H1 (cell line): Measurements from ENCODE around the gene RHOT1. TPM values are rescaled to one million over a fixed set of nuclear protein-coding genes. Genes with fewer than 3 reads are reported as not detected.

Experiments used
- CTCF ChIA-PET: fragments of 300-600 bp; sonication (Branson Sonifier 250); formaldehyde crosslinking; loops from one replicate; lab custom pipeline; 2021; ENCODE audit not compliant: partially characterized antibody; lab: Charles Lee
- POLR2A ChIA-PET: fragments of 300-600 bp; sonication (Branson Sonifier 250); formaldehyde crosslinking; loops from one replicate; lab custom pipeline; 2021; ENCODE audit warnings: inconsistent platforms; ENCODE audit not compliant: partially characterized antibody; lab: Charles Lee
- DNase-seq, 2 experiments: peaks; one replicate each; pipeline versions ENCODE4 v3.0.0 to v3.0.0-alpha.2; 2010 to 2022; ENCODE audit warnings: low spot score in 2 of 2, low read depth in 1 of 2, mixed read lengths in 1 of 2
- FAIRE-seq: peaks from 2 replicates; lab custom pipeline; 2011; peaks lifted over from hg19 to GRCh38; lab: Jason Lieb, UNC
- H2AFZ ChIP-seq: 2 replicates; pipeline ENCODE4 v1.8.1; 2012; ENCODE audit warnings: low read length, inconsistent platforms
- H2AK5ac ChIP-seq: 2 replicates; pipeline ENCODE4 v1.6.1; 2013; ENCODE audit warnings: low read depth, low read length
- H2BK120ac ChIP-seq: replicated peaks from 2 replicates; pipeline ENCODE3; 2013; ENCODE audit warnings: low read depth, low read length, inconsistent platforms
- H2BK12ac ChIP-seq: 2 replicates; pipeline ENCODE4 v1.6.1; 2013; ENCODE audit warnings: low read depth, low read length
- H2BK15ac ChIP-seq: 2 replicates; pipeline ENCODE4 v1.6.1; 2013; ENCODE audit warnings: low read length
- H2BK20ac ChIP-seq: 2 replicates; pipeline ENCODE4 v1.6.1; 2013; ENCODE audit warnings: low read length
- H2BK5ac ChIP-seq: 2 replicates; pipeline ENCODE4 v1.6.1; 2013; ENCODE audit warnings: low read depth, low read length
- H3K14ac ChIP-seq: 2 replicates; pipeline ENCODE4 v1.6.1; 2013; ENCODE audit warnings: inconsistent platforms; ENCODE audit not compliant: insufficient read length
- H3K18ac ChIP-seq: 2 replicates; pipeline ENCODE4 v1.6.1; 2013; ENCODE audit warnings: low read length; ENCODE audit errors: extremely low read depth
- H3K23ac ChIP-seq: 2 replicates; pipeline ENCODE4 v1.6.1; 2013; ENCODE audit warnings: inconsistent platforms; ENCODE audit not compliant: insufficient read length
- H3K23me2 ChIP-seq: 2 replicates; pipeline ENCODE4 v1.6.1; 2013; ENCODE audit warnings: low read depth, low read length
- H3K27ac ChIP-seq: 2 replicates; pipeline ENCODE4 v1.6.1; 2011; ENCODE audit warnings: low read depth, low read length, inconsistent platforms
- H3K27me3 ChIP-seq, 4 experiments: replicated peaks in 1 of 4; 1 replicate in 1 of 4; 2 replicates in 3 of 4; pipeline versions ENCODE4 v1.6.1 to v1.8.1; 2011 to 2013; ENCODE audit warnings: low read length in 3 of 4, mild to moderate bottlenecking in 3 of 4, inconsistent platforms in 2 of 4, mixed read lengths in 2 of 4, moderate library complexity in 1 of 4; ENCODE audit not compliant: control insufficient read depth in 3 of 4, insufficient read depth in 3 of 4; ENCODE audit errors: extremely low read depth in 1 of 4
- H3K36me3 ChIP-seq, 4 experiments: 2 replicates each; pipeline versions ENCODE4 v1.6.1 to v1.8.1; 2011 to 2013; ENCODE audit warnings: mild to moderate bottlenecking in 4 of 4, low read length in 3 of 4, moderate library complexity in 2 of 4, control low read depth in 1 of 4, inconsistent platforms in 1 of 4; ENCODE audit not compliant: insufficient read depth in 4 of 4, control insufficient read depth in 2 of 4
- H3K4ac ChIP-seq: replicated peaks from 2 replicates; pipeline ENCODE3; 2013; ENCODE audit warnings: low read length, low read depth, mixed read lengths, inconsistent platforms; ENCODE audit not compliant: insufficient read length
- H3K4me1 ChIP-seq, 4 experiments: replicated peaks in 1 of 4; 1 replicate in 1 of 4; 2 replicates in 3 of 4; pipeline versions ENCODE4 v1.6.1 to v1.8.1; 2011 to 2013; ENCODE audit warnings: low read length in 3 of 4, inconsistent platforms in 2 of 4, mixed read lengths in 1 of 4; ENCODE audit not compliant: insufficient read depth in 4 of 4, control insufficient read depth in 3 of 4
- H3K4me2 ChIP-seq, 2 experiments: 2 replicates each; pipeline versions ENCODE4 v1.6.1 to v1.8.1; 2011 to 2013; ENCODE audit warnings: low read depth in 2 of 2, low read length in 2 of 2, control low read depth in 1 of 2, inconsistent platforms in 1 of 2, mild to moderate bottlenecking in 1 of 2; ENCODE audit not compliant: insufficient read depth in 1 of 2
- H3K4me3 ChIP-seq, 4 experiments: fragments of 200-600, 300-600 bp in 1 of 4; sonication (generic), shearing (Covaris generic), sonication (Bioruptor Twin) in 1 of 4; 2 replicates each; pipeline versions ENCODE4 v1.5.1 to v1.8.1; 2011 to 2016; ENCODE audit warnings: low read length in 4 of 4, low read depth in 3 of 4, control low read depth in 2 of 4, inconsistent platforms in 2 of 4, mild to moderate bottlenecking in 2 of 4, mixed read lengths in 1 of 4, moderate library complexity in 1 of 4; ENCODE audit not compliant: insufficient read depth in 2 of 4; ENCODE audit errors: extremely low read depth in 1 of 4
- H3K56ac ChIP-seq: replicated peaks from 2 replicates; pipeline ENCODE3; 2013; ENCODE audit warnings: low read depth, mild to moderate bottlenecking, mixed read lengths, low read length, inconsistent platforms; ENCODE audit not compliant: insufficient read length
- H3K79me1 ChIP-seq: 2 replicates; pipeline ENCODE4 v1.6.1; 2013; ENCODE audit warnings: low read depth, low read length, control low read depth
- H3K79me2 ChIP-seq, 2 experiments: 2 replicates each; pipeline versions ENCODE4 v1.6.1 to v1.8.1; 2012 to 2013; ENCODE audit warnings: low read length in 2 of 2, mild to moderate bottlenecking in 2 of 2, inconsistent platforms in 1 of 2; ENCODE audit not compliant: insufficient read depth in 2 of 2, control insufficient read depth in 1 of 2
- H3K9ac ChIP-seq, 4 experiments: replicated peaks in 1 of 4; 1 replicate in 1 of 4; 2 replicates in 3 of 4; pipeline versions ENCODE4 v1.6.1 to v1.8.1; 2011 to 2013; ENCODE audit warnings: low read depth in 3 of 4, low read length in 3 of 4, control low read depth in 2 of 4, mild to moderate bottlenecking in 2 of 4, moderate library complexity in 2 of 4, inconsistent platforms in 1 of 4; ENCODE audit errors: extremely low read depth in 1 of 4
- H3K9me3 ChIP-seq, 2 experiments: 2 replicates each; pipeline versions ENCODE4 v1.6.1 to v1.8.1; 2012 to 2013; ENCODE audit warnings: mild to moderate bottlenecking in 2 of 2, moderate library complexity in 2 of 2, control low read depth in 1 of 2, inconsistent platforms in 1 of 2, low read depth in 1 of 2, low read length in 1 of 2, mixed read lengths in 1 of 2; ENCODE audit not compliant: insufficient read depth in 2 of 2
- H4K20me1 ChIP-seq, 2 experiments: replicated peaks in 1 of 2; 2 replicates each; pipeline versions ENCODE3 to v1.8.1; 2011 to 2013; ENCODE audit warnings: inconsistent platforms in 2 of 2, low read length in 2 of 2, mild to moderate bottlenecking in 1 of 2; ENCODE audit not compliant: insufficient read depth in 2 of 2, control insufficient read depth in 1 of 2
- H4K5ac ChIP-seq: 2 replicates; pipeline ENCODE4 v1.6.1; 2013; ENCODE audit warnings: low read length, low read depth, mixed read lengths, inconsistent platforms; ENCODE audit not compliant: insufficient read length
- H4K8ac ChIP-seq: 2 replicates; pipeline ENCODE4 v1.8.0; 2013; ENCODE audit warnings: mild to moderate bottlenecking, moderate library complexity, low read length, inconsistent platforms; ENCODE audit not compliant: insufficient read depth; ENCODE audit errors: extremely low read depth
- H4K91ac ChIP-seq: replicated peaks from 2 replicates; pipeline ENCODE3; 2013; ENCODE audit warnings: low read length, mixed read lengths, inconsistent platforms; ENCODE audit not compliant: insufficient read length
- ASH2L ChIP-seq: fragments of 200-600, 300-600 bp; sonication (generic); IDR thresholded peaks from one replicate; pipeline ENCODE4 v1.7.1; 2017; ENCODE audit warnings: low read length
- CBX8 ChIP-seq: fragments of 300-800, 300-1000 bp; sonication (generic); IDR thresholded peaks from 2 replicates; pipeline ENCODE4 v1.7.1; 2016; ENCODE audit warnings: low read depth, low read length, borderline replicate concordance
- CHD1 ChIP-seq: IDR thresholded peaks from 2 replicates; pipeline ENCODE4 v1.6.1; 2012; ENCODE audit warnings: low read depth, low read length, improper control_type of control experiment
- CHD2 ChIP-seq: IDR thresholded peaks from 2 replicates; pipeline ENCODE4 v1.6.1; 2012; ENCODE audit warnings: low read length, improper control_type of control experiment
- EGR1 ChIP-seq: IDR thresholded peaks from 2 replicates; pipeline ENCODE4 v1.6.1; 2011; ENCODE audit warnings: low read depth, low read length, borderline replicate concordance
- FOSL1 ChIP-seq: IDR thresholded peaks from 2 replicates; pipeline ENCODE4 v1.6.1; 2011; ENCODE audit warnings: mild to moderate bottlenecking, low read depth, low read length, moderate library complexity; ENCODE audit not compliant: insufficient read depth
- JUND ChIP-seq: IDR thresholded peaks from 2 replicates; pipeline ENCODE4 v1.6.1; 2011; ENCODE audit warnings: mild to moderate bottlenecking, improper control_type of control experiment, low read length
- PHF8 ChIP-seq: fragments of 200-600 bp; sonication (generic); conservative IDR thresholded peaks from 2 replicates; pipeline ENCODE4 v1.7.1; 2012; ENCODE audit warnings: low read depth, mild to moderate bottlenecking, inconsistent platforms, low read length, moderate library complexity
- POLR2A ChIP-seq, 2 experiments: IDR thresholded peaks; 1 replicate in 1 of 2; 2 replicates in 1 of 2; pipeline ENCODE4 v1.6.1; 2011; ENCODE audit warnings: low read depth in 2 of 2, low read length in 2 of 2, mild to moderate bottlenecking in 2 of 2; ENCODE audit errors: control extremely low read depth in 1 of 2
- RBBP5 ChIP-seq: IDR thresholded peaks from 2 replicates; pipeline ENCODE4 v1.7.1; 2012; ENCODE audit warnings: low read depth, mild to moderate bottlenecking, inconsistent platforms, low read length, moderate library complexity, borderline replicate concordance
- RXRA ChIP-seq: IDR thresholded peaks from 2 replicates; pipeline ENCODE4 v1.6.1; 2011; ENCODE audit warnings: low read depth, mild to moderate bottlenecking, low read length, moderate library complexity; ENCODE audit not compliant: insufficient read depth
- SIN3A ChIP-seq, 2 experiments: IDR thresholded peaks in 1 of 2; conservative IDR thresholded peaks in 1 of 2; 2 replicates each; pipeline ENCODE4 v1.6.1; 2011 to 2012; ENCODE audit warnings: low read length in 2 of 2, improper control_type of control experiment in 1 of 2, low read depth in 1 of 2, mild to moderate bottlenecking in 1 of 2
- SRF ChIP-seq: IDR thresholded peaks from 2 replicates; pipeline ENCODE4 v1.6.1; 2011; ENCODE audit warnings: mild to moderate bottlenecking, low read depth, low read length, moderate library complexity
- SUZ12 ChIP-seq: fragments of 200-600 bp; sonication (generic); IDR thresholded peaks from 2 replicates; pipeline ENCODE4 v1.6.1; 2012; ENCODE audit warnings: mild to moderate bottlenecking, inconsistent platforms, low read length, moderate library complexity, mixed read lengths
- YY1 ChIP-seq: IDR thresholded peaks from 2 replicates; pipeline ENCODE4 v1.6.1; 2011; ENCODE audit warnings: low read depth, mild to moderate bottlenecking, low read length
- WGBS, 2 experiments: shearing (Covaris generic) in 1 of 2; methylation state at CpG; one replicate each; pipeline versions ENCODE4 v1.1.6 to v1.1.7; 2013 to 2015; ENCODE audit warnings: low lambda C conversion rate in 2 of 2, mixed read lengths in 2 of 2, inconsistent platforms in 1 of 2, low coverage in 1 of 2, missing lambda C conversion rate in 1 of 2; ENCODE audit not compliant: insufficient replicate concordance in 2 of 2, insufficient coverage in 1 of 2, insufficient read length in 1 of 2; ENCODE audit errors: extremely low coverage in 1 of 2, missing lambda C conversion rate in 1 of 2; 5-methylcytosine and 5-hydroxymethylcytosine counted together
- polyA plus RNA-seq, 7 experiments: library from polyadenylated mRNA; depleted of rRNA in 3 of 7; stranded (reverse) in 5 of 7; unstranded in 2 of 7; fragments of >200 nt in 5 of 7; fragments of 200-250 nt in 2 of 7; gene quantifications; 1 replicate in 5 of 7; 2 replicates in 1 of 7; 4 replicates in 1 of 7; pipeline versions ENCODE4 v1.2.1 to v1.2.3, GENCODE V29; 2011 to 2013; ENCODE audit warnings: missing spikeins in 2 of 7, mixed read lengths in 2 of 7
- total RNA-seq: library from RNA; stranded (reverse); fragmentation: NEBNext Ultra II Directional; extraction: Animal tissue kit (Norgen Biotek cat#: 25700); gene quantifications from 2 replicates; pipeline ENCODE4 v1.2.1, GENCODE V29; 2021
- TF ChIP-seq, protein P1 (sequence below): IDR thresholded peaks from 2 replicates; pipeline ENCODE4 v1.6.1; 2012; ENCODE audit warnings: inconsistent platforms

The RHOT1 gene
- total and polyA plus RNA-seq, 2 of the 8 experiments (the other 6 are each of a cell fraction or from before 2014, with no cell fraction given), result 34.2 to 38.2 TPM

DNA sequence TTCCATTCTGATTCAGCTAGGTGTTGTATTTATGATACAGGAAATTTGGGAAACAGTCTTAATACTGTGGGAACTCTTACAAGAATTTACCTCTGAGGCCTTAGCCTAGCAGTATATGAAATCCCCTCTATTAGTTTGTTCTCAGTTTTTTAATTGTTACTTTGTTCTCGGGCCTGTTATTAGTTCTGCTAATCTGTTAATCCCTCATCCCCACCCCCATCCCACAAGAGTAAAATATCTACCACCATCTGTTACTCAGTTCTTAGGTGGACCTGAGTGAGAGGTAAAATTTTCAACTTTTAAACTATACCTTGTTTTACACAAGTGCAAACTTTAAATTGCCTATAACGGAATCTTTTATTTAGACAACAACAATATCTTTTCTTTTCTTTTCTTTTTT is 47.0 kb downstream of the RHOT1 start:
- no peak overlapping the region for H2BK120ac ChIP-seq
- H2AK5ac ChIP-seq, result no peak overlapping the region
- no peaks in the 10 kb centered on the region for H3K9me3 ChIP-seq
- no peak overlapping the region for H3K23ac ChIP-seq
- no peak overlapping the region for H4K8ac ChIP-seq
- peaks cover 0 to 18% (median 0%) of the 10 kb centered on the region in 4 experiments; a peak in 4 of 8 replicates for H3K36me3 ChIP-seq
- no peak overlapping the region for H3K56ac ChIP-seq
- ChIA-PET CTCF (no interaction called here), POLR2A (no interaction called here)
- H3K9ac ChIP-seq, result no peak overlapping the region
- H3K4me3 ChIP-seq, result no peak overlapping the region
- H3K4me2 ChIP-seq, result no peak overlapping the region
- H2AFZ ChIP-seq, result no peak overlapping the region
- H4K5ac ChIP-seq, result no peak overlapping the region
- H3K4me1 ChIP-seq, result no peaks in the 10 kb centered on the region
- H3K79me1 ChIP-seq, result no peaks in the 10 kb centered on the region
- H3K27ac ChIP-seq, result no peak overlapping the region
- no peak for FAIRE-seq
- no peaks in the 10 kb centered on the region for H3K27me3 ChIP-seq
- 95% methylated on average over 2 of the region's 2 CpGs; no CpG with 5 or more reads in 1 of the 2 experiments for WGBS, 2 experiments
- no peak for TF ChIP-seq RXRA
- TF ChIP-seq ASH2L, result no peak
- TF ChIP-seq CHD1, result no peak
- TF ChIP-seq CHD2, result no peak
- TF ChIP-seq FOSL1, result no peak
- no peak for TF ChIP-seq POLR2A (IDR thresholded peaks at IDR 0.05; ENCODE audit: control extremely low read depth in 1 of 2, low read depth in 2 of 2, low read length in 2 of 2)
- TF ChIP-seq, protein P1, sequence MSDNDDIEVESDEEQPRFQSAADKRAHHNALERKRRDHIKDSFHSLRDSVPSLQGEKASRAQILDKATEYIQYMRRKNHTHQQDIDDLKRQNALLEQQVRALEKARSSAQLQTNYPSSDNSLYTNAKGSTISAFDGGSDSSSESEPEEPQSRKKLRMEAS, result no peak
- no peak for TF ChIP-seq SUZ12
- TF ChIP-seq SIN3A (conservative IDR thresholded peaks at IDR 0.05 in 1 of 2, IDR thresholded peaks at IDR 0.05 in 1 of 2; ENCODE audit: low read depth in 1 of 2, low read length in 2 of 2), result no peak
- no peak for TF ChIP-seq YY1
- TF ChIP-seq CBX8, result no peak
- TF ChIP-seq JUND, result no peak
- TF ChIP-seq EGR1, result no peak
- TF ChIP-seq PHF8, result no peak
- TF ChIP-seq RBBP5, result no peak
- no peak for TF ChIP-seq SRF
- no peaks in the 10 kb centered on the region for H4K20me1 ChIP-seq
- no peak overlapping the region for H3K4ac ChIP-seq
- no peak overlapping the region for H2BK5ac ChIP-seq
- H3K14ac ChIP-seq, result no peak overlapping the region
- no peak overlapping the region for H2BK20ac ChIP-seq
- no peak for DNase-seq
- no peak overlapping the region for H2BK15ac ChIP-seq
- no peaks in the 10 kb centered on the region for H3K23me2 ChIP-seq
- H3K18ac ChIP-seq, result no peak overlapping the region
- H2BK12ac ChIP-seq, result no peak overlapping the region
- no peak overlapping the region for H4K91ac ChIP-seq
- no peaks in the 10 kb centered on the region for H3K79me2 ChIP-seq
